Calu3 (cell line): ENCODE measurements around the gene APOL1. TPM values are rescaled to one million over a fixed set of nuclear protein-coding genes. Genes with fewer than 3 reads are reported as not detected.
"Not testable (repeated sequence)": the region's sequence is repeated elsewhere in the genome, so short reads cannot be mapped to it uniquely, and the experiment has no call there.

Experiments
- BruUV-seq: library from RNA; stranded (reverse); fragments of 400-500 nt; replicated peaks from 2 replicates; lab custom pipeline; 2021; lab: Mats Ljungman, UMichigan
- CTCF ChIA-PET: fragments of 300-600 bp; sonication (Branson Sonifier 250); formaldehyde crosslinking; loops from one replicate; lab custom pipeline; 2022; ENCODE audit warnings: antibody characterized with exemption; lab: Charles Lee
- DNase-seq: peaks from one replicate; pipeline ENCODE4 v3.0.0; 2022
- H3K27ac Mint-ChIP-seq: one replicate; pipeline ENCODE4 v1.8.0; 2022; ENCODE audit warnings: mixed read lengths; ENCODE audit not compliant: unreplicated experiment
- H3K27me3 Mint-ChIP-seq: one replicate; pipeline ENCODE4 v1.8.0; 2022; ENCODE audit warnings: mixed read lengths; ENCODE audit not compliant: unreplicated experiment
- H3K36me3 Mint-ChIP-seq: one replicate; pipeline ENCODE4 v1.8.0; 2022; ENCODE audit warnings: mild to moderate bottlenecking, moderate library complexity, mixed read lengths; ENCODE audit not compliant: insufficient read depth, unreplicated experiment
- H3K4me1 Mint-ChIP-seq: one replicate; pipeline ENCODE4 v1.8.0; 2022; ENCODE audit warnings: mild to moderate bottlenecking, low read depth, mixed read lengths; ENCODE audit not compliant: unreplicated experiment
- H3K4me3 Mint-ChIP-seq: one replicate; pipeline ENCODE4 v1.8.0; 2022; ENCODE audit warnings: mild to moderate bottlenecking, low read depth, moderate library complexity, mixed read lengths; ENCODE audit not compliant: unreplicated experiment
- H3K9me3 Mint-ChIP-seq: one replicate; pipeline ENCODE4 v1.8.0; 2022; ENCODE audit warnings: low read depth, mixed read lengths; ENCODE audit not compliant: unreplicated experiment
- intact Hi-C: fragments of 100-400 bp; cut with micrococcal nuclease; formaldehyde crosslinking; loops from one replicate; pipeline ENCODE4 v1.10.0; 2022; ENCODE audit not compliant: unreplicated experiment
- total RNA-seq: library from RNA; stranded (reverse); gene quantifications from 2 replicates; pipeline ENCODE4 v1.2.3, GENCODE V29; 2022
- TF ChIP-seq, protein P1 (sequence below): fragments of 200-600 bp; IDR thresholded peaks from one replicate; pipeline ENCODE4 v1.8.0; 2022; ENCODE audit warnings: antibody characterized with exemption; ENCODE audit not compliant: unreplicated experiment

APOL1 gene
- total RNA-seq, 1 experiment from 2014 or later = 313 TPM

GRCh38 chr22:36206255-36206654, 46.7 kb upstream of the APOL1 start:
- Mint-ChIP-seq H3K27me3 (peaks cover 3% of the 10 kb centered on the region), H3K4me1 (peaks cover 48% of the 10 kb centered on the region), H3K36me3 (peaks cover 11% of the 10 kb centered on the region), H3K27ac (no peak overlapping the region), H3K4me3 (no peak overlapping the region), H3K9me3 (no peaks in the 10 kb centered on the region)
- CTCF ChIA-PET = no interaction called here
- no TSS peak for BruUV-seq
- no peak for DNase-seq
- intact Hi-C loops = no loop called here
- TF ChIP-seq, protein P1, sequence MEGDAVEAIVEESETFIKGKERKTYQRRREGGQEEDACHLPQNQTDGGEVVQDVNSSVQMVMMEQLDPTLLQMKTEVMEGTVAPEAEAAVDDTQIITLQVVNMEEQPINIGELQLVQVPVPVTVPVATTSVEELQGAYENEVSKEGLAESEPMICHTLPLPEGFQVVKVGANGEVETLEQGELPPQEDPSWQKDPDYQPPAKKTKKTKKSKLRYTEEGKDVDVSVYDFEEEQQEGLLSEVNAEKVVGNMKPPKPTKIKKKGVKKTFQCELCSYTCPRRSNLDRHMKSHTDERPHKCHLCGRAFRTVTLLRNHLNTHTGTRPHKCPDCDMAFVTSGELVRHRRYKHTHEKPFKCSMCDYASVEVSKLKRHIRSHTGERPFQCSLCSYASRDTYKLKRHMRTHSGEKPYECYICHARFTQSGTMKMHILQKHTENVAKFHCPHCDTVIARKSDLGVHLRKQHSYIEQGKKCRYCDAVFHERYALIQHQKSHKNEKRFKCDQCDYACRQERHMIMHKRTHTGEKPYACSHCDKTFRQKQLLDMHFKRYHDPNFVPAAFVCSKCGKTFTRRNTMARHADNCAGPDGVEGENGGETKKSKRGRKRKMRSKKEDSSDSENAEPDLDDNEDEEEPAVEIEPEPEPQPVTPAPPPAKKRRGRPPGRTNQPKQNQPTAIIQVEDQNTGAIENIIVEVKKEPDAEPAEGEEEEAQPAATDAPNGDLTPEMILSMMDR = no peak

DNA sequence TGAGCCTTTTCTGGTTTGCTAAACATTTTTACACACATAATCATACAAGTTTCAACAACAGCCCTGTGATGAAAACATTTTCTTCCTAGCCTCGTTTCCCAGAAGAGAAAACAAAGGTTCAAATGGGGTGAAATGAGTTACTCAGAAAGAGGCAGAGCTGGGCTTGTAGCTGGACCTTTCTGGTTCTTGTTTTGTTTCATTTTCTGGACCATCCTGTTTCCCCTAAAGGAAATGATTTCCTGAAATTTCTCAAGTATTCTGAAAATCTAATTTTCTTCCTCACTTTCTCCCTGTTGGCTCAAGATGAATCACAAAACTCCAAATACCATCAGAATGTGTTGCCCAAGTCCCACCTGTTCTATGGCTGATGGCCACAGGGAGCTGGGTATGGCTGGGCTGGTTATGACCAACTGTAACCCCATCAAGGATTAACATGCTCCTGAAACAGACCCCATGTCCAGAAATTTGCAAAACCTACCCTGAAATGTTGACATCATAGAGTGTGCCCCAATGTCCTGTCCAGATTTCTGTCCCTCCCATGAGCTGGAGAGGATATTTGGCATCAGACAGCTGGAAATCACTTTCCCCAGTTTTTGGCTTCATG, 44.7 kb upstream of the APOL1 start:
- intact Hi-C loops = no loop called here
- Mint-ChIP-seq H3K27me3 (peaks cover 23% of the 10 kb centered on the region), H3K4me1 (peaks cover 41% of the 10 kb centered on the region), H3K36me3 (peaks cover 11% of the 10 kb centered on the region), H3K27ac (no peak overlapping the region), H3K4me3 (no peak overlapping the region), H3K9me3 (no peaks in the 10 kb centered on the region)
- CTCF ChIA-PET = interaction anchor here (0.7 kb wide), 1 partner anchor 13 kb away, joined by 6 read pairs; no protein-coding TSS in a partner anchor
- no peak for DNase-seq
- BruUV-seq = no TSS peak
- TF ChIP-seq, protein P1 = no peak

DNA sequence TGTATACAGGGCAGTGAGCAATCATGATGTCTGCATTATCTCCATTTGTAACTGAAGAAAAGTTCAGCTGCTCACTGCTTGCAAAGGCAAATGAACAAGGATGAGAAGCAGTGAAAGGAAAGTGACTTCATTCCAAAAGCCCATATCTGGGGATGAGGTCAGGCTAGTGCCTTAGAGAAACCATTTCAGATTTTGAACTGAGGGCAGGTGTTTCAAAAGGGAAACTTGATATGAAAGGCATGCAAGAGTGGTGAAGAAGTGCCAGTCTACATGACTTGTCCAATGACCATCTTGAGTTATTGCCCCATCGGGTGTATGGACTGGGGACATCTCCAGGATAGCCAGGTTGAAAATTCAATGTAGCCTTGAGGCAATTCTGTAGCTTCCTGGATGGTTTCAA, 44.0 kb upstream of the APOL1 start:
- no TSS peak for BruUV-seq
- H3K36me3 Mint-ChIP-seq = peaks cover 11% of the 10 kb centered on the region
- peaks cover 29% of the 10 kb centered on the region for H3K27me3 Mint-ChIP-seq
- DNase-seq = no peak
- CTCF ChIA-PET = interaction anchor here (0.7 kb wide), 1 partner anchor 14 kb away, joined by 6 read pairs; no protein-coding TSS in a partner anchor
- peaks cover 34% of the 10 kb centered on the region for H3K4me1 Mint-ChIP-seq
- H3K9me3 Mint-ChIP-seq = no peaks in the 10 kb centered on the region
- H3K4me3 Mint-ChIP-seq = no peak overlapping the region
- TF ChIP-seq, protein P1 = no peak
- intact Hi-C loops = no loop called here
- no peak overlapping the region for H3K27ac Mint-ChIP-seq

- H3K27ac Mint-ChIP-seq, intact Hi-C loops, H3K9me3 Mint-ChIP-seq, BruUV-seq, DNase-seq, CTCF ChIA-PET, H3K4me3 Mint-ChIP-seq, H3K36me3 Mint-ChIP-seq: not testable (repeated sequence)
- H3K4me1 Mint-ChIP-seq = peaks cover 29% of the 10 kb centered on the region
- peaks cover 30% of the 10 kb centered on the region for H3K27me3 Mint-ChIP-seq
Measured at GRCh38 chr22:36209488-36209908, 43.4 kb upstream of the APOL1 start.

DNA sequence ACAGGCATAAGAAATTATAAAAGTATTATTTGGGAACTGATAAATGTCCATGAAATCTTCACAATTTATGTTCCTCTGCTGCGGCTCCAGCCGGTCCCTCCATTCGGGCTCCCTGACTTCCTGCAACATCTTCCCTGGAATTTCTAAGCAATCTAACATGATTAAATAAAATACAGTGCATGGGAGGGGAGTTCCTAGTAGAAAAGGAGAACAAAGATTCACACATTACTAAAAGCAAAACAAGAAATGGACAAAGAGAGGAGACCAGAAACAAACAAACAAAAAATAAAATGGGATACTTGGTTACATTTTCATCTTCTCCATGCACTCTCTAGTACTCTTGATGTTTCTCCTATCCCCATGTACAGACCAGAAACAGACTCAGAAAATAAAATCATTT, 42.7 kb upstream of the APOL1 start:
- BruUV-seq = no TSS peak
- TF ChIP-seq, protein P1 = no peak
- H3K27me3 Mint-ChIP-seq = peaks cover 35% of the 10 kb centered on the region
- peaks cover 23% of the 10 kb centered on the region for H3K4me1 Mint-ChIP-seq
- CTCF ChIA-PET = no interaction called here
- H3K9me3 Mint-ChIP-seq = no peaks in the 10 kb centered on the region
- H3K27ac Mint-ChIP-seq = no peak overlapping the region
- DNase-seq = no peak
- no peaks in the 10 kb centered on the region for H3K36me3 Mint-ChIP-seq
- no peak overlapping the region for H3K4me3 Mint-ChIP-seq
- intact Hi-C loops = no loop called here
